HG03565 (cell line): ENCODE data around the gene BBLN.

ENCODE experiments used
- ATAC-seq: cut with Tn5 transposase; IDR thresholded peaks from one replicate; pipeline ENCODE4 v1.9.1; 2021; ENCODE audit warnings: mild to moderate bottlenecking, moderate library complexity; ENCODE audit not compliant: unreplicated experiment

The BBLN gene

DNA sequence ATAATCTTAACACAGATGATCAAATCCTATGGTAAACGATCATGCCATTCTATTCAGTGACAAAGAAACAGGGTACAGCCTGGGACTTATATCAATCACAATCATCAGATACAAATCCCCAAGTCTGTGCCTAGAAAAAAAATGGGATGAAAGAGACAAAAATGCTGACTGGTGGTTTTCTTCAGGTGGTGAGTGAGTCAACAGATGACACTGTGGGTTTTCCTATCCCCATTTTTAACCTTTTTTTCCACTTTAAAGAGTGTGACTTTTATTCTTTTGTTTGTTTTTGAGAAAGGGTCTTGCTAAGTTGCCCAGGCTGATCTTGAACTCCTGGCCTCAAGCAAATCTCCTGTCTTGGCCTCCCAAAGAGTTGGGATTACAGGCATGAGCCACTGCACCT lies 28.1 kb downstream of the BBLN start:
- ATAC-seq = no peak

DNA sequence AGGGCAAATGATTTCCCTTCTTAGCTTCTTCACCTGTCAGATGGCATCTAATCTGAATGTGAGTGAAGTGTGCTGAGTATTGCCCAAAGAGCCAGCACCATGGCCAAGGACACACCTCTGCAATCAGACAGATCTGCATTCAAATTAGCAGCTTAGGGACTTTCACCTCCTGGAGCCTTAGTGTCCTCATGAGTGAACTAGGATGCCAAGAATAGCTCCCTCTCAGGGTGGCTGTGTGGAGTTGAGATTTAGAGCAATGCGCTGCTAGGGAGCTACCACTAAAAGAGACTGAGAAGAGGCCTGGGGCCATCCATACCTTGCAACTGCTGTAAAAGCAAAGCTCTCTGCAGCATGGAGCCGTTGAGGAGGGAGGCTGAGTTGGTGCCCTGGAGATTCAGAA lies 29.9 kb downstream of the BBLN start:
- ATAC-seq = no peak

DNA sequence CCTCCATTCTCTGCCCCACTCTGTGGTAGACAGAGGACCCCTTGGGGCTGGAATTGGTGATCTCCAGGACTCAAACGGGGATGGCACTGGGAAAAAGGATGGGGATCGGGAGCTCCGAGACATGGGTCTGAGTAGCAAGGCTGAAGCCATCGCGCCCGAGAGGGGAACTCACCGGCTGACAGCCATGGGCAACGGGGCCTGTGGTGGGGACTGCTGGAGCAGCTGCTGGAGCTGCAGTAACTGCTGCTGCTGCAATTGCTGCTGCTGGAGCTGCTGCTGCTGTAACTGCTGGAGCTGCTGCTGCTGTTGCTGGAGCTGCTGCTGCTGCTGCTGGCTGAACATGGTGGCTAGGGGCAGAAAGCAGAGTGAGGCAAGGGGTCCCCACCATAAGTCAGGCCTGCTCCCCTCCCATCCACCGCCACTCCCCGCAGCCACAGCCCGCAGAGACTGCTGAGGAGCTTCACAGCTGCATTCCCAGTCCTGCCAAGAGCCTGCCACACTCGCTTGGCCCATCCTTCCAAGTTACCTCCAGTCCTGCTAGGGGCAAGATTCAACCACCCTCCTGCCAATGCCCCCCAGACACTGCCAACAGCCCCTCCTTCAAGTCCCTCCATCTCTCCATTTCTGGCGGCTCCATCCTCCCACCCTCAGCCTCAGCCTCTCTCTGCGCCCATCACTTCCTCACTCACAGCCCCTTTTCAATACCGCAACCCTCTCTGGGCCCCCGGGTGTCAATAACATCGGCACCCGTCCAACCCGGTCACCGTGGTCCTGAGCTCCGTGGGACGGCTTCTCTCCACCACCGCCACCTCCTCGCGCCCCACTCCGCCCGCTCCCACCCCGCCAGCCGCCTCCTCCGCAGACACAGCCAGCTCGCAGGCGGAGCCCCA lies 30.7 kb downstream of the BBLN start:
- ATAC-seq = no peak

DNA sequence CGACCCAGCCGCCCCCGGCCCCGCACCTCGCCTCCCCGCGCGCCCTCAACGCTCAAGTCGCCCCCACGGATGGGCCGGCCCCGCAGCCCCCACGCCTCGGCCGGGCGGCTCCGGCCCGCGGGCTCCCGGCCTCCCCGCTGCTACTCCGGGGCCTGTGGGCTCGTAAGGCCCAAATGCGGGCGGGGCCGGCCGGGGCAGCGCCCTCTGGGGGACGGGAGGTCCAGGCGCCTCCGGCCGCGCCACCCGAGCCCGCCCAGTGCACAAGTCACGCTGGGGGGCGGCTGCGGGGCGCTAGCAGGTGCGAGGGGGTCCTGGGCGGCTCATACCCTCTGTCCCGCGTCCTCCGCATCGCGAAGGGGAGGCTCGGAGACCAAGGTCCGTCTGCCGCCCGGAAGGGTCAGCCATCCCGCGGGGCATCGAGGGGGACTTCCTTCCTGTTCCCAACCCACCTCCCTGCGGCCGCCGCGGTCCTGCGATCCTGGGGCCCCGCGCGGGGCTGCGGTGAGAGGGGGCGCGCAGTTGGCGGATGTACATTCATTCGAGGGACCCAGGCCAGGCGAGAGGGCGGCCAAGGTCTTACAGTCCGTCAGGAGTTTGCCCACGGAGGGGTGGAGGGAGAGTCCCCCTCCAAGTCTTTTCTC lies 31.5 kb downstream of the BBLN start, which contains the start of gene CIZ1:
Gene CIZ1 (minus strand): TSS at position 167 of the 641 bp plus-strand sequence. CDS start 715 bp downstream, outside the sequence.
- no peak for ATAC-seq

DNA sequence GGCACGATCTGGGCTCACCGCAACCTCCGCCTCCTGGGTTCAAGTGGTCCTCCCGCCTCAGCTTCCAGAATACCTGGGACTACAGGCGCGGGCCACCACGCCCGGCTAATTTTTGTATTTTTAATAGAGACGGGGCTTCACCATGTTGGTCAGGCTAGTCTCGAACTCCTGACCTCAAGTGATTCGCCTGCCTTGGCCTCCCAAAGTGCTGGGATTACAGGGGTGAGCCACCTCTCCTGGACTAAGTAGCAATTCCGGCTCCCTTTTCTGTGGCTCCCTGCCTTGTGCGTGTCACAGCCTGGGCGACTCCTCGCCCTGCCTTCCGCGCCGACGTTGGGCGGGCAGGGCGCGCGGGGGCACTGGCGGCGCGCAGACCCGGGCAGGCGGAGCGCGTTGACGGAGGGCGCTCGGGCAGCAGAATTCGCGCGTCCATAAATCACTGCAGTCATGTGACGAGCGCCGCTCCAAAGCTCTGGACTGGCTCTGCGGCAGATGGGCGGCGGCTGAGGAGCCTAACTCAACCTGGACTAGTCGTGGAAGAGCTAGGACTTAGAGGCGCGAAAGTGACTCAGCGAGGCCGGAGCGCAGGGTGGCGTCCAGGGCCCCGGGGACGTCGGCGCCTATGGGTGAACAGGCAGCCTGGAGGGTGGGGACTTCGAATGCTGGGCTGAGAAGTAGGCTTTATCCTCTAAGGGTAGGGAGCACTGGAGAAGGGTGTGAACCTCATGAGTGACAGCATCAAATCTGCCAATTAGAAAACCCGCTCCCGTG lies 32.7 kb downstream of the BBLN start:
- ATAC-seq = no peak

DNA sequence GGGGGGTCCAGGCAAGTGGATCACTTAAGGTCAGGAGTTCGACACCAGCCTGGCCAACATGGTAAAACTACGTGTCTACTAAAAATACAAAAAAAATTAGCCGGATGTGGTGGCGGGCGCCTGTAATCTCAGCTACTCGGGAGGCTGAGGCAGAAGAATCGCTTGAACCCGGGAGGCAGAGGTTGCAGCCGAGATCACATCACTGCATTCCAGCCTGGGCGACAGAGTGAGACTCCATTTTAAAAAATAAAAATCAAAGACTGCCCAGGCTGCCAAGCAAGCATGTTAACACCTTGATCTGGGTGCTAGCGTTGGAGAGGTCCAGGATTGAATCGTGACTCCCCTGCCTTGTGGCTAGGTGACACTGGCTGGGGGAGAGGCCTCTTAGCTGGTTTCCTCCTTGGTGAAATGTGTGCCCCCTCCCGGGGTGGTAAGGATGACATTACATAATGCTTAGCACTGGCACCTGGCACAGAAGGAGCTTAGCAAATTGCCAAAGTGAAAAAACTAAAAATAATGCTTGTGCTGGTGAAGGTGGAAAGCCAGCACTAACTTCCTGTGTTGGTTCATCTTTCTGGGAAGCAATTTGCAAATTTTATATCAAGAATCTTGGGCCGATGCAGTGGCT lies 33.5 kb downstream of the BBLN start:
- no peak for ATAC-seq

DNA sequence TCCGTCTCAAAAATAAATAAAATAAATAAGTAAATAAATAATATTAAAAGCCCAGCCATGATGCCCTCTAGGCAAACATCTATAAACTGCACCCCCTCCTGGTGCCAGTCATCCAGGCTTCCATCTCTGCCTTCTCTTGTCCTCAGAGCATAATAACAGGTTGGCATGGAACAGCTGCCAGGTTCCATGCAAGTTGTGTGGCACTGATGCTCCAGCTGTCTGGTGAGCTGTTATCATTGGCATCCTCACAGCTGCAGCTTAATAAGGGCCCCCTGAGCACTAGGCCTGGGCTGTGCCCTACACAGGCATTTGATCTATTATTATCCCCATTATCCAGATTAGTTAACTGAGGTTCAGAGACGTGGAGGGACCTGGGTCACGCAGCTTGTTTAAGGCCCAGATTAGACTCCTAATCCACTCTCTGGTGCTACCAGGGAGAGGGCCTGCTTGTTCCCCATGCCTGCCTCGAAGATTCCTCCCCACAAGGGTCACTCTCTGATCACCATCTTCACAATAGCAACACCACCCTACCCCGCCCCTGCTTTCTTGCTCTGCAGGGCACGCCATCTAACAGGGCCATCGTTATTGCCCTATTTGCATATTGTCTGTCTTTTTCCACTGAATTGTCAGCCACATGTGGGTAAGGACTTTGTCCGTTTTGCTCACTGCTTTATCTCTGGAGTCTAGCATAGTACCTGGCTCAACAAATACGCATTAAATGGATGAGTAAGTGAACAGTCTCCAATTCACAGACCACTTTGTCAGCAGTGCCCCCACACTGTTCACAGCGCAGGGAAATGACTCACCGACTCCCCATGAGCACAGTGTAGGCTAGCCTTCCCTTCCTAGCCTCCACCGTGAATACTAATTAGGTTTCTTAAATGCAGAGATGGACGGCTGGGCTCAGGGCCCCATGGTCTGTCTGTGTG lies 41.6 kb downstream of the BBLN start:
- ATAC-seq = no peak

DNA sequence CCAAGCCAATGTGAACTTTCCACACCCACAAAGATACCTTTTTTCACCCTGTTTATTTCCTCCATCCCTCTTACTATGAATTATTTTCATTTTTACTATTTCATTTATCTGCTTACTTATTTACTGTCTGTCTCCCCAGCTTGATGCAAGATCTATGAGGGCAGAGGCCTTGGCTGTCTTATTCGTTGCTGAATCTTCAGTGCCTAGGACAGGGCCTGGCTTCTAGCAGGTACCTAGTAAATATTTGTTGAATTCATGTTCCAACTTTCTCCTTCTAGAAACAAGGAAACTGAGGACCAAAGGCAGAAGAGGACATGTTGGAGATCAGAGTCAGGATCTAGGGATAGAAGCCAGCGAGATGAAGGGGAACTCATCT lies 42.6 kb downstream of the BBLN start:
- no peak for ATAC-seq

DNA sequence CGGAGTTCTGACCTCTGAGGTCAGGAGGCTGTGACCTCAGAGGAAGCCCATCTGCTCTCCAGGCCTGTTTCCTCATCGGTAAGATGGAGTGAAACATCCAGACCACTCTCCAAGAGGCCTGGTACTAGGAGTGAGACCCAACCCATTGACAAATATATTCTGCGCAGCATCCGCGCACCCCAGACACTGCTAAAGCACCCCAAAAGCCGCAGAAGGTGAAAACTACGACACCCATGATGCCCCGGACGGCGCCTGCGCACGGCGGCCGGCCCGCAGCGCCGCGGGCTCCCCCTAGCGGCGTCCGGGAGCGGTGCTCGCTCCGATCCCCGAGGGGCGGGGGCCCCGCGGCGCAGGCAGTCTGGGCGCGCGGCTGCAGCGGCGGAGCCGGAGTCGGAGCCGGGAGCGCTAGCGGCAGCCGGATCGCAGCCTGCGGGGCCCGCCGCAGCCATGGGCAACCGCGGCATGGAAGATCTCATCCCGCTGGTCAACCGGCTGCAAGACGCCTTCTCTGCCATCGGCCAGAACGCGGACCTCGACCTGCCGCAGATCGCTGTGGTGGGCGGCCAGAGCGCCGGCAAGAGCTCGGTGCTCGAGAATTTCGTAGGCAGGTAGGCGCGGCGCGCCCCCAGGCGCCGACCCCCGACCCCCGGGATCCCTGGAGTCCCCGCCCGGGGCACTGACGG lies 43.1 kb downstream of the BBLN start, which contains the start of gene DNM1:
Gene DNM1 (plus strand): TSS at position 356 of the 683 bp plus-strand sequence. CDS start 92 bp downstream, at position 448.
- ATAC-seq = peak; percentile 75

DNA sequence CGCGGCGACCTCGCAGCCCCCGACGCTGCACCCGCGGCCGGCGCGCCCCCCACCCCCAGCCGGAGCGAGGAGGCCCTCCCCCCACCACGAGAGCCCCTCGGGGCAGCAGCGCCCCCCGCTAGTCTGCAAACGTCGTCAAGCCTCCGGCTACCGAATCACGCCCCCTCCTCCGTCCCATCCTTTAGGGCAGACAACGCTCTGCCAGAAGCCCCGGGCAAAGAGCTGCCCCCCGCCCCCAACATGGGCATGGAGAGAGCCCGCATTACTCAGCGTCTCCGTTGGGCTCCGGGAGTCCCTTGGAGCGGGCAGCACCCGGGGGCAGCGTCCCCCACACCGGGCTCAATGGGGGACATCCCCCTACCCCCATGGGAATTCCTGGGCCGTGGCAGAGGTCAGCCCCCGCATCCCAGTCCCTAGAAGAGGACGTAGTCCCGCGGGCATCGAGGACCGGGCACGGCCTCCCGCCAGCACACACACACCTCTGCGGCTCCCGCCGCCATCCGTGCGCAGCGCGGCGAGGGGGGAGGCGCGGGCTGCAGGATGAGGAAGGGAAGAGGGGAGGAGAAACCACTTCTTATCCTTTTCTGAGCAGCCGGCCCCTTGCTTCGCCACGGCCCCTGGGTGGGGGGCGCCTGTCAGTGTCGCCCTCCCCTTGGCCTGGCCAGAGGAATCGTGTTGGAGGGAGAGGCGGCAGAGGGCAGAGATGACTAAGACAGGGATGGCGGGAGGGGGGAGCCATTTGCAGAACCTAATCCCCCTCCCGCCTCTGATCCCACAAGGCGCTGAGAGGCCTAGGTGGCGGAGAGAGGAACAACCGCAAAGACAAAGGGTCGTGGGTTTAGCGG lies 43.9 kb downstream of the BBLN start:
- ATAC-seq = no peak

DNA sequence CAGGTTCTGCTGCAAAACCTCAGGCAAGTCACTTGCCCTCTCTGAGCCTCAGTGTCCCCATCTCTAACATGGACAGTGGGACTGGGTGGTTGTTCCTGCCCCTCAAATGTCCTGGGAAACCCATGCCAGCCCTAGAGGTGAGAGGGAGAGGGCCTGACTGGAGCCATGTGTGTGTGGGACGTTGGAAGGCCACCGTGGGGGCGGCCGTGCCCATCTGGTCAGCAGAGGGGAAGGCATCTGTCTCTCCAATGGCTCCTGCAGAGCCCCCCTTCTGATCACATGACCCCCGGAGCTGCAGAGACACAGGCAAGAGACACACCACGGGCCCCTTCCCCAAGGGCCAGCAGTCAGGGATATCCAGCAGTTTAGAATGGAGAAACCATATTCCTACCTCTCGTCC lies 44.8 kb downstream of the BBLN start:
- no peak for ATAC-seq

DNA sequence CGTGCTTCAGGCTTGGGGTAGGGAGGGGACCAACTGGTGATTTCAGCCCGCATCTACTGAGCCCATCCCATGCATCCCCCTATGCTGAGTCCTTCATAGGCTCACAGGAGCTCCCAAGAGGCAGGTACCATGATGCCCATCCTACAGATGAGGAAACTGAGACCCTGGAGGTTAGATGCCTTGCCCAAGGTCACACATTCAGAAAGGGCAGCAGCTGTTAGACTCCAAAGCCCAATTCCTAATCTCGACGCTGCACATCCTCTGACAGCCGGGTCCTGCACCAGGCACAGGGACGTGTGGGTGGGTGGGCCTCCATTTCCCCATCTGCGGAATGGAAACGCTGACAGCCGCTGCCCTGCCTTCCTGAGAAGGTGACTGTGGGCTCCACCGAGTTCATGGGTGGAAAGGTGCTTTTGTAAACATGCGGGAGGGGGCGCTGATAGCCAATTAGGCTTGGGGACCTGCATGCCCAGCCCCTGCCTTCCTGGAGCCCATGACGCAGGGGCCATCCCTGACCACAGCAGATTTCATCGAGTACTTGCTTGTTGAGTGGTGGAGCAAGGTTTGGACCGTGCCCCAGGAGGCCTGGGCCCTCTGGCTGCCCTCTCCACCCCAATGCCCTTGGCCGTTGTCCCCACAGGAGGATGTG lies 45.4 kb downstream of the BBLN start:
- no peak for ATAC-seq

DNA sequence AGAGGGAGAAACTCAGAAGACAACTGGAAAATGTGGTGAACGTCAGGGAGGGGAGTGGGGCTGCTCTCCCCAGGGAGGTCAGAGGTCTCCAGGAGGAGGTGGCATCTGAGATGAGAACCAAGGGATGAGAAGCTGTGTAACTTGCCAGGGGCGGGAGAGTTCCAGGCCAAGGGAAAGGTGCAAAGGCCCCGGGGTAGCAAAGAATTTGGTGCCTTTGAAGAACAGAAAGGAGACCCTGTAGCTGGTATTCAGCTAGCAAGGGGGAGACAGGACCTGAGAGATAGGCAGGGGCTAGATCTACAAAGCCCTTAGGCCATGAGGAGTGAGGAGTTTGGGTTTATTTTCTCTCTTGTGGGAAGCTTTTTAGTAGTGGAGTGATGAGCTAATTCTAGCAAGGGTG lies 46.4 kb downstream of the BBLN start:
- ATAC-seq = no peak

DNA sequence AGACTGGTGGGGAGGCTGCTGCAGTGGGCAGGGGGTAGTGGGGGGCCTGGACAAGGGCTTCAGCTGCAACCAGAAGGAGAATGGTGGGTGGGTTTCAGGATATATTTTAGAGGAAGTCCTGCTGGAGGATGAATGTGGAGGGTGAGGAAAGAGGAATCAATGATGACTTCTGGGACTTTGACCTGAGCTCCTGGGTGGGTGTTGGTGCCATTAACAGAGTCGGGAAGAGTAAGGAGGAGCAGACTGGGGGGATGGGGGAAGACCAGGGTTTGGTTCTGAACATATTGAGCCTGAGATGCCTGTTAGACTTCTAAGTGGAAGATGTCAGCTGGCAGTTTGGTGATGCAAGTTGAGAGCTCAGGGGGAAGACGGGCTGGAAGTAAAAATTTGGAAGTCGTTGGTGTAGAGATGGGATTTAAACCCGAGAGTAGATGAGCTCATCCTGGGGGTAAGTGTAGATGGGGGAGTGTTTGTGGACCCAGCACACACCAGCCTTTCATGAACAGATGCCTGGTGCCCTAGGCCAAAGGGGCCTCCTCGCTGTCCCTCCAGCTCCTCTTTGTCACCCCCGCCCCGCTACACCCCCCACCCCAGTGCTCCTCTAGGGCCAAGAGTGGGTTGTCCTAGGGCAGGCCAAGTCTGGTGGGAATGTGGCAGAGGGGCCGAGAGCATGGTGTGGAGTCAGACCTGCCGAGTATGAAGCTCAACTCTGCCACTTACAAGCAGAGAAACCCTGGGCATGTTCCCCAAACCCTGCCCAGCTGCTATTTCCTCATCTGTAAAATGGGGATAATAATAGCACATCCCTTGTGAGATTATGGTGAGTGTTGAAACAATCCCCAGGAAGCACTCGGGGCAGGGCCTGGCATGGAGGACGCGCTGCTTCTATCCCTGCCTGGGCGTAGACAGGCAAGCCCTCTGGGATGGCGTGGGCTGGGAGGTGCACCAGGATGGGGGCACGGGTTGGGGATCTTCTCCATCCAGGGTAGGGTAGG lies 47.1 kb downstream of the BBLN start:
- ATAC-seq = no peak

DNA sequence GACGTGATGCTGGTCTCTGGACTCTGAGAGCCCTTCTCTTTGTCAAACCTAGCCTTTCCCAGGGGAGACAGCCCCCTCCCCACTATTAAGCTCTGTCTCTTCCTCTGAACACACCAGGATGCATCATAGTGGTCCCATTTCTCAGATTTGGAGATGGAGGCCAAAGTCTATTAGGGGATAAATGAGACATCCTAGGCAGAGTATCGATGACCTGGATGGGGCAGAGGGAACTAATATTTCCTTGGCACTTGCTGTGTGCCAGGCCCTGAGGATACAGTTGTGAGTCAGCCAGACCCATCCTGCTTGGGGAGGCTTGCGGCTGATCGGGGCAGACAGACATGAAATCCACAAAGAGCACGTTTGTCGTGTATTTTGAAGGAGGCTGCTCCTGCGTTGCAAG lies 48.3 kb downstream of the BBLN start:
- no peak for ATAC-seq

DNA sequence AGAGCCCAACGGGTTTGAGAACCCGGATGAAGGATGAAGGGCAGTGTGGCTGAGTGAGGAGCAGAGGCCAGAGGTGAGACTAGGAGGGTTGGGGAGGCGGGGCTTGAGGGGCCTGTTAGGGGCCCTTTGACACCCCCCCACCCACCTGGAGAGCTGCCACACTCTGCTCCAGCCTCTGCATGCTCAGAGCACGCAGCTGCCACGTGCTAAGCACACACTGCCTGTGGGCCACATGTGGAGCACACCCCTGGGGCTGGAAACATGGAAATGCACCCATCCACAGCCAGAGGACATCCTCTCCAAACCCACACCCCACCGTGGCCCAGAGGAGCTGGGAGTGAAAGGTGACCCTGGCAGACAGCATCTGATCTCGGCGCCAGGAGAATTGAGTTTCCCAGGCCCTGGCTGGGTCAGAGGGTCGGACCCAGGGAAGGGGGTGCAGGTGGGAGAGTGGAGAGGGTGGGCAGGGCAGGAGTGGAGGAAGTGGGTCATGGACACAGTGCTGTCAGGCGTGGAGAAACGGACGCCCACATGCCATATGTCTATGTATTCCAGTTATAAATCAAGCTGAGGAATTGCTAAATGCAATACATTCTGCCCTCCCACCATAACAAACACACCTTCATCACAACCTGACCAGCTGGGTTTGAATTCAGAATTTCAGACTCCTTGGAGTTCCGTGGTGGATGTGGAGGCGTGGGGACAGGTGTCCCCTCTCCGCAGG lies 49.0 kb downstream of the BBLN start:
- no peak for ATAC-seq
